ENCODE measurements around the gene GNB4.

The GNB4 gene

DNA sequence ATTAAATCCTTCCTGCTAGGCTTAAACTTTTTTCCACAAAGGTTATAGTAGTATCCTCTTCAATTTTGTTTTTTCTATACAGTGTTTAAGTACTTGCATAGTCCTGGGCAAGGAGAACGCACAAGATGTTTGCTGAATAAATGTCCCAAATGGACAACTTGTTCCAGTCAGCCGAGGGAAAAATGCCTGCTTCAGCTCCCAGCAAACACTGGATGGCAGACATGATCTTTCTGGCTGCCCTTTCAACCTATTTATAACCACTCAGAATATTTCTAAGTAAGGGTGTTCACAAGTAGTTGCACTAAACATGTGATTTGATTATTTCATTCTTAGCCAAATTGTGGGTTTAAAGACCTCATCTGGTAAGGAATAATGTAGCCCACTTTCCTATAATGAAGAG lies 29.8 kb downstream of the GNB4 start:
- no peaks in the 10 kb centered on the region for H3K27me3 Mint-ChIP-seq
- DNase-seq: no peak
- ATAC-seq (replicated peaks): peak; percentile 33 to 45
- peaks cover 0 to 20% of the 10 kb centered on the region in 2 donors for H3K4me1 Mint-ChIP-seq
- H3K36me3 Mint-ChIP-seq: peaks cover 27 to 39% of the 10 kb centered on the region in 2 donors
- H3K27ac Mint-ChIP-seq: no peak overlapping the region
- H3K9me3 Mint-ChIP-seq: no peaks in the 10 kb centered on the region
- no peak overlapping the region for H3K4me3 Mint-ChIP-seq

DNA sequence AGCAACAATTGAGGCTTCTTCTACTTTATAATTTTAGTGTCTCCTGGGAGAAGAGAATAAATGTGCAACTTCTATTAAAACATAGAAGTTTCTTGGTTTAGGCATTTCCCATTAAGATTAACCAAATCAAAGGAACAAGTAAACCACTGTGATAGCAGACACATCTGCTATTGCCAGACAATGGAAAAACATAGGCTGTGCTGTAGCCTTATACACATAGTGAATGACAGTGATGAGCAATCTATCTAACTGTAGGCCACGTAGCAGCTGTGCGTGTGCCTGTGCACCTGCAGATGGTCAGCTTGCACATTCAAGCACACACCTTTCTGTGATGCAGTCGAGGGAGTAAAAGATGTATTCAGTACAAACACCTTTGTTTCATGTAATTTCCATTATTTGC lies 32.7 kb downstream of the GNB4 start:
- H3K27me3 Mint-ChIP-seq: no peaks in the 10 kb centered on the region
- no peaks in the 10 kb centered on the region for H3K9me3 Mint-ChIP-seq
- peaks cover 13 to 26% of the 10 kb centered on the region in 2 donors for H3K36me3 Mint-ChIP-seq
- no peak overlapping the region for H3K27ac Mint-ChIP-seq
- H3K4me1 Mint-ChIP-seq: peaks cover 0 to 8% of the 10 kb centered on the region in 2 donors
- DNase-seq (no peak), ATAC-seq (replicated peaks) (no peak)
- H3K4me3 Mint-ChIP-seq: no peak overlapping the region

DNA sequence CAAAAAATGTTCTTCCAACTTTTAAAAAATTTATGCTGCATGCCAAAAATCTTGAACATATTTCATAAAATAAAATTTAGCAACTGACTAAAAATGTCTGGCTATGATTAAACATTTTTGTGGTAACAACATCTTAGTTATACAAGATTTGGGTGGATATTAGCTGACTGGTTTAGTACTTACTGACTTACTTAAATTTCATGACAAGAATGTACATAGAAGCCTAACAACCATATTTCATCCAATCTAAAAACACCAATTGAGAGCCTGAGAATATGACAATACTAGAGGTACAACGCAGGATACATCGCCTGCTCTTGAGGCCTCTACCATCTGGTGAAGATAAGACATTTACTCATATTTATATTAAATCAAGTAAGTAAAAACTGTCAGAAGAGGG lies 34.6 kb downstream of the GNB4 start:
- Mint-ChIP-seq H3K27me3 (no peaks in the 10 kb centered on the region), H3K36me3 (peaks cover 20 to 32% of the 10 kb centered on the region in 2 donors), H3K27ac (no peak overlapping the region), H3K4me3 (no peak overlapping the region), H3K4me1 (no peaks in the 10 kb centered on the region), H3K9me3 (no peaks in the 10 kb centered on the region)
- DNase-seq (no peak), ATAC-seq (replicated peaks) (no peak)

GRCh38 chr3:179415377-179415776 lies 35.9 kb downstream of the GNB4 start:
- ATAC-seq (replicated peaks) (no peak), DNase-seq (no peak)
- H3K9me3 Mint-ChIP-seq: no peaks in the 10 kb centered on the region
- no peaks in the 10 kb centered on the region for H3K4me1 Mint-ChIP-seq
- H3K27me3 Mint-ChIP-seq: no peaks in the 10 kb centered on the region
- H3K4me3 Mint-ChIP-seq: no peak overlapping the region
- H3K27ac Mint-ChIP-seq: no peak overlapping the region
- H3K36me3 Mint-ChIP-seq: peaks cover 22 to 32% of the 10 kb centered on the region in 2 donors

DNA sequence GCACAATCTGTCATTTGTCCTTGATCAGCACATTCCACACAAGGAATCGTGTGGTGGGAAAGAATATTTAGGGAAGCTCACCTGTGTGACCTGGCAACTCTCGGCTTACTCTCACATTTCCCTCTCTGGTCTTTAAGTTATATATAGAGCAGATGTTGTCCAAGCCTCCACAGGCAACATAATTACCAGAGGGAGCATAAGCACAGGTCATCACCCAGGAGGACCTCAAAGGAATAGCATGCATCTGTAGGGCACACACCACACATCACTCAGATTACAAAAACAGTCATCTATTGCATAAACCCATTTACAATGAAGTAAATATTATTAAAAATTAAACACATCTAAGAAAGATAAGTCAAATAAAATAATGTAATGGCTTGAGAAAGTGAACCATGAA lies 36.5 kb downstream of the GNB4 start:
- Mint-ChIP-seq H3K27me3 (no peaks in the 10 kb centered on the region), H3K27ac (no peak overlapping the region), H3K9me3 (no peaks in the 10 kb centered on the region), H3K4me3 (no peak overlapping the region), H3K36me3 (peaks cover 25 to 35% of the 10 kb centered on the region in 2 donors), H3K4me1 (no peaks in the 10 kb centered on the region)
- no peak for DNase-seq
- ATAC-seq (replicated peaks): no peak

- peaks cover 22 to 29% of the 10 kb centered on the region in 2 donors for H3K36me3 Mint-ChIP-seq
- no peak overlapping the region for H3K4me3 Mint-ChIP-seq
- ATAC-seq (replicated peaks): no peak
- no peaks in the 10 kb centered on the region for H3K9me3 Mint-ChIP-seq
- H3K27ac Mint-ChIP-seq: no peak overlapping the region
- no peak for DNase-seq
- H3K27me3 Mint-ChIP-seq: no peaks in the 10 kb centered on the region
- H3K4me1 Mint-ChIP-seq: no peaks in the 10 kb centered on the region
These were observed 40.3 kb downstream of the GNB4 start for GRCh38 chr3:179410999-179411398.

DNA sequence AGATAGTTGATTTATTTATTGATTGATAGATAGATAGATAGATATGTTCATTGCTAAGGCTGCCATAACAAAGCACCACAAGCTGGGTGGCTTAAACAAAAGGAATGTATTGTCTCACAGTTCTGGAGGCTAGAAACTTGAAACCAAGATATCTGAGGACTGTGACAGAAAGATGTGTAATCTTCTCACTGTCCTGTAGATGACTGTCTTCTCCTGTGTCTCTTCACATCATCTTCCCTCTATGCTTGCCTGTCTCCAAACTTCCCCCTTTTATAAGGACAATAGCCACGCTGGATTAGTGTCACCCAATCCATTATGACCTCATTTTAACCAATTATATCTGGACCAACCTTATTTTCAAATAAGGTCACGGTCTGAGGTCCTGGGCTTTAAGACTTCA lies 40.9 kb downstream of the GNB4 start:
- Mint-ChIP-seq H3K27ac (no peak overlapping the region), H3K36me3 (peaks cover 21 to 26% of the 10 kb centered on the region in 2 donors), H3K4me1 (no peaks in the 10 kb centered on the region), H3K9me3 (no peaks in the 10 kb centered on the region), H3K27me3 (no peaks in the 10 kb centered on the region), H3K4me3 (no peak overlapping the region)
- DNase-seq (no peak), ATAC-seq (replicated peaks) (peak; percentile 25 to 41)

DNA sequence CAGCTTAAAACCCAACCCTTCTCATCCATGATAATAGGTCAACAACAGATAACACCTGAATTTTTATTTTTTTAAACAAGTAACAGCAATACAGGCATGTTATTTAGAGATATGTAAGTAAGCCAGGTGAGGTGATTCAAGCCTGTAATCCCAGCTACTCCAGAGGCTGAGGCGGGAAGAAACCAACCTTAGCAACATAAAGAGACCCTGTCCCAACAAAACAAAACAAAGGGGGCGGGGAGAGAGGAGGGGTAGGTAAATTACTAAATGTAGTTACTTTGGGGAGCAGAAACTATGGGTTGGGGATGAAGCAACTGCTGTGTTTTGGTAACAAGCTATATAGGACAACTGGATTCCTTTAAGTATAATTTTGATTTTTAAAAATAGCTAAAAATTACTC lies 47.0 kb downstream of the GNB4 start:
- Mint-ChIP-seq H3K4me3 (no peak overlapping the region), H3K36me3 (peaks cover 9 to 44% of the 10 kb centered on the region in 2 donors), H3K27ac (peak overlapping the region; percentile 56), H3K9me3 (no peaks in the 10 kb centered on the region), H3K27me3 (no peaks in the 10 kb centered on the region), H3K4me1 (no peaks in the 10 kb centered on the region)
- ATAC-seq (replicated peaks) (no peak), DNase-seq (no peak)

DNA sequence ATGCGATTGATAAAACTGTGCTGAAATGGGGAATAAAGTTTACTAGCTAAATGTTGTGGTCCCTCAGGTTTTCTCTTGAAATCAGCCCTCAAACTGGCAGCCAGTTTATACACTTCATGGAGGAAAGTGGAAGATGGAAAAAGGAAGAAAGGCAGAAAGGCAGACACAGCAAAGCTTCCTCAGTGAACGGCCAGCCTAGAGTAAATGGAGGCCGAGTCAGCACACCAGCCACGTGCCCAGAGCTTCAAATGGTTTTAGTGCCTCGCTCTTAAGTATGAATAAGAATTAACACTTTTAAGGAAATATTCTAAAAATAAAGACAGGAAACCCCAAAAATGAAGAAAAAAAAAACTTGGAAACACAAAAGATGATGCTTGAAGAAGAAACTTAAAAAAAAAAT lies 48.3 kb downstream of the GNB4 start:
- Mint-ChIP-seq H3K4me3 (no peak overlapping the region), H3K9me3 (no peaks in the 10 kb centered on the region), H3K4me1 (no peaks in the 10 kb centered on the region), H3K27ac (peak overlapping the region; percentile 62), H3K27me3 (no peaks in the 10 kb centered on the region), H3K36me3 (peaks cover 6 to 35% of the 10 kb centered on the region in 2 donors)
- ATAC-seq (replicated peaks): no peak
- DNase-seq: no peak

GRCh38 chr3:179401561-179401960 lies 49.7 kb downstream of the GNB4 start:
- no peaks in the 10 kb centered on the region for H3K4me1 Mint-ChIP-seq
- H3K36me3 Mint-ChIP-seq: peaks cover 6 to 45% of the 10 kb centered on the region in 2 donors
- no peak for ATAC-seq (replicated peaks)

DNA sequence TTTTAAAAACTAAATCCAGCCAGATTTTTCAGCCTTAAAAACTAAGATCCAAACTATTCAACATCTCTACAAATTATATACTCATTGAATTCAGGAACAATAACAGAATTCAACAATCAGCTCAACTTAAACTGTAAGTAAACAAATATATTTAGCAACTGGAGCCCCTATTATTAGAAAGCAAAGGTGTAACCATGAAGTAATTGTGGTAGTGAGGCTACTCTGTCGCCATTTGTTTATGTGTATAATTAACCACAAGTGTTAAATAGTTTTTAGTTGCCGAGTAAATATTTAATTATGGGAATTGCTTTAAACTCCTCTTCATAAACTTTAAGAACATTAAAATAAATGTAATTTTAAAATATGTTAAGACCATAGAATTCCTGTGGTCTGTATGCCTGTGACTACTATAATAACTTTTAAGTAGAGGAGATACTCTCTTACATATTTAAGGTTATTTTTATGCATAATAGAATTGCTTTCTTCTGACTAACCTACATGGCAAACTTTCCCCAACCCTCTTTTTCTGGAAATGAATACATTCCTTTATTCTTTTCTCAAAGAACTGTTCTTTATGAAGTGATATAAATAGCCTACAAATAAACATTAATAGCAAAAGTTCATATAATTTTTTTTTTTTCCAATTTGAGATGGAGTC lies 52.6 kb downstream of the GNB4 start:
- H3K27ac Mint-ChIP-seq: no peak overlapping the region
- no peaks in the 10 kb centered on the region for H3K4me1 Mint-ChIP-seq
- H3K27me3 Mint-ChIP-seq: no peaks in the 10 kb centered on the region
- H3K9me3 Mint-ChIP-seq: no peaks in the 10 kb centered on the region
- peaks cover 8 to 38% of the 10 kb centered on the region in 2 donors for H3K36me3 Mint-ChIP-seq
- DNase-seq (no peak), ATAC-seq (replicated peaks) (no peak)
- no peak overlapping the region for H3K4me3 Mint-ChIP-seq

More at GRCh38 chr3:179401561-179401960, 49.7 kb downstream of the GNB4 start:
- H3K4me3 Mint-ChIP-seq: no peak overlapping the region
- no peaks in the 10 kb centered on the region for H3K27me3 Mint-ChIP-seq
- H3K9me3 Mint-ChIP-seq: no peaks in the 10 kb centered on the region
- no peak overlapping the region for H3K27ac Mint-ChIP-seq
- no peak for DNase-seq

DNA sequence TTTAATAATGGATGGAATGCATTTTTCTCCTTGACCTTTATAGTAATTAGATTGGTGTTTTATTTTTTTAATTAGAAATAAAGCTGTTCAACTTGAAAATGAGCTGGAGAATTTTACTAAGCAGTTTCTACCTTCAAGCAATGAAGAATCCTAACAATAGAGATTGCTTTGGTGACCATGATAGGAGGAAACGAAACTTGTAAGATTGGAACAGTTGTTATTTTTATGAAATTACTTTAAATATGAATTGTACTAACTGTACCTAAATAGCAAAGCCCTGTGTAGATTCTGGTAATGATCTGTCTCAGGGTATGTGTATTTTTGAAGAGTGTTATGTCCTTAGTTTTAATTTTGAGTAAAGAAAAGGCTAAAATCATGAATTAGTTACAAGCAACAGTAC lies 59.4 kb downstream of the GNB4 start:
- no peaks in the 10 kb centered on the region for H3K9me3 Mint-ChIP-seq
- DNase-seq (no peak), ATAC-seq (replicated peaks) (no peak)
- no peaks in the 10 kb centered on the region for H3K27me3 Mint-ChIP-seq
- H3K4me3 Mint-ChIP-seq: no peak overlapping the region
- H3K27ac Mint-ChIP-seq: peak overlapping the region; percentile 37
- peaks cover 14 to 23% of the 10 kb centered on the region in 2 donors for H3K36me3 Mint-ChIP-seq
- H3K4me1 Mint-ChIP-seq: peaks cover 0 to 2% of the 10 kb centered on the region in 2 donors

- H3K36me3 Mint-ChIP-seq: peaks cover 25 to 32% of the 10 kb centered on the region in 2 donors
- H3K4me3 Mint-ChIP-seq: no peak overlapping the region
- DNase-seq (no peak), ATAC-seq (replicated peaks) (no peak)
- H3K4me1 Mint-ChIP-seq: no peaks in the 10 kb centered on the region
- no peaks in the 10 kb centered on the region for H3K9me3 Mint-ChIP-seq
- H3K27me3 Mint-ChIP-seq: no peaks in the 10 kb centered on the region
- no peak overlapping the region for H3K27ac Mint-ChIP-seq
These were observed 74.8 kb downstream of the GNB4 start for GRCh38 chr3:179376474-179376873.

GRCh38 chr3:179375091-179375999 lies 75.9 kb downstream of the GNB4 start:
- Mint-ChIP-seq H3K27ac (no peak overlapping the region), H3K36me3 (peaks cover 22 to 31% of the 10 kb centered on the region in 2 donors), H3K27me3 (no peaks in the 10 kb centered on the region), H3K4me3 (no peak overlapping the region), H3K9me3 (no peaks in the 10 kb centered on the region), H3K4me1 (no peaks in the 10 kb centered on the region)
- no peak for DNase-seq
- ATAC-seq (replicated peaks): no peak

GRCh38 chr3:179373938-179374337 lies 77.3 kb downstream of the GNB4 start:
- Mint-ChIP-seq H3K36me3 (peaks cover 13 to 28% of the 10 kb centered on the region in 2 donors), H3K4me3 (no peak overlapping the region), H3K9me3 (no peaks in the 10 kb centered on the region), H3K27me3 (no peaks in the 10 kb centered on the region), H3K4me1 (no peaks in the 10 kb centered on the region), H3K27ac (no peak overlapping the region)
- no peak for DNase-seq
- no peak for ATAC-seq (replicated peaks)
